Activated naive CD4-positive, alpha-beta T cell treated with Interleukin-2 at 50 U/mL for 16 hours (primary cell): Measurements from ENCODE around the gene ARSJ.
A peak's percentile ranks its signal among the peaks of the same experiment; 100 is the strongest.

Experiments
- DNase-seq: peaks from one replicate; pipeline ENCODE4 v3.0.0-alpha.2; 2020

ARSJ gene

DNA sequence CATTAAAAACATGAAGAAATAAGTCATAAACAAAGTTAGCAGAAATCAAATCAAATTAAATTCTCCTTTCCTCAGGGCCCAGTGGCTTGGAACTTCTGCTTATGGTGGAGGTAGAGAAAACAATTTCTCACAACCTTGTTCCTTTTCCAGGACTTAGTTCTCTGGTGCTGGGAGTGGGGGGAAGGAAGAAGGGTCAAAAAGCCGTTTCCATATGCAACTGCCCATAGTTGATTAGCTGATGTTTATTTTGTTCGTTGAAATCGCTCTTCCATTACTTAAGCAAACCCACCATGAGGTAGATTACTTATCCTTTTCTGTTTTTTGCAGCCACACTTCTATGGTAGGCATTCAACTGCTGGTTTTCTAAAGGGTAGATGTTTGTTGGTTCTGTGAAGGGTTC lies 94.2 kb downstream of the ARSJ start:
- DNase-seq, result no peak

DNA sequence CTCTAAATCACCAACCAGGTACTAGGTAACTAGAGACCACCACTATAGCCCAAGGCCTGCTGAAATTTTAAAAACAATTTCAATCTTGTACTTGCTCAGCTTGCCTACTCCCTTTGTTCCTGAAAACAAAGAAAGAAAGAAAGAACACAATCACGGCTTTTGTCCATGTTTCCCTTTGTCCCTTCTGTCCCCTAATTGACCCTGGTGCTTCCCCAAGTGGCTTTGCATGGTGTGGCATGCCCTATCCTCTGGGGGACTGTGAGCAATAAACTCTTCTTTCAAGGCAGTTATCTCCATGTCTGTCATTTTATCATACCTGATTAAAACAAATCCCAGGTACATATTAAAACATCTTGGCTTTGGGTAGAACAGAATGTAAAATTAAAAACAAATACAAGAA lies 94.8 kb downstream of the ARSJ start:
- no peak for DNase-seq

GRCh38 chr4:113882668-113883067 lies 96.8 kb downstream of the ARSJ start:
- no peak for DNase-seq

DNA sequence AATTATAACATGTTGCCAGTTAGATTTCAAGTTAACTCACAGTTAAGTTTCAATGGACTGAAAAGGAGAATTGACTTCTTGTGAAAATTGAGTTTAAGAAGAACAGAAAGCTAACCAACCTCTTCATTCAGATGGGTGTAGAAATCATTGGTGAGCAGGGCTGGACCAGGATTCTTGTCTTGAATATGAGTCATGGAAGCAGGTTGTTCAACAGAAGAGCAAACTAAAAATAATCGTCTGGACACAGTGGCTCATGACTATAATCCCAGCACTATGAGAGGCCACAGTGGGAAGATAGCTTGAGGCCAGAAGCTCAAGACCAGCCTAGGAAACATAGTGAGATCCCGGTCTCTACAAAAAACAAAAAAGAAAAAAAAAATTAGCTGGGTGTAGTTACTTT lies 98.2 kb downstream of the ARSJ start:
- no peak for DNase-seq

DNA sequence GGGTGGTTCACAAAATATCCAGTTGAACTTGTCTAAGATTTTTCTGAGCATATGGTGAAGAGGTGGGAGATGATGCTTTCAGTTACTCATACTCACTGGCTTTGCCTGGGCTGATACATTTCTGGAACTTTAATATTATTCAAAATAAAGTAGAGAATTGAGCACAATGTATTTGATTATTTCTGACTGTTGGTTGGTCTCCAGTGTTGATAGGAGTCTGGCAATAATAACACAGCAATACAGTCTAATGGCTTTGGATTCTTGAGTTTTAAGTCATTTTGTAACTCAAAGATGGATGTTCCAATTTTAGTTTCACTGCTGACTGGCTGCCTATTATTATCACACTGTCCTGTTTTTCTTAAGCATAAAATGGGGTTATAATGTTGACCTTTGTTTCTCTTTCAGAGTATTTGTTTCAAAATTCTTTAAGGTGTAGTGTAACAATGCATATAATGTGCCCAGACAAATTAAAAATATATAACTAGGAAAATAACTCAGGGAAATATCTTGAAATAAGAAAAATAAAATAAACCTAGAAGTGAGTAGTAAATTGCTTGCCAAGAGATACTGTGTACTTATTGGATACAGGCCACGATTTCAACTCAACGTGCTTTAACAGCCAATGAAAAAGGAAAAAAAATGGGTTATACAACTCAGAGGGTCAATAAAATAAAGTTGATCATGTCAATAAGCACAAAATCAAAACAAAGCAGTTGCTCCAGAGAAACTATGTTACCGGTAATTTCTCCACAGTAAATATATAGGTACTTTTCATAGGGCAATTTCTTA lies 99.0 kb downstream of the ARSJ start:
- no peak for DNase-seq

DNA sequence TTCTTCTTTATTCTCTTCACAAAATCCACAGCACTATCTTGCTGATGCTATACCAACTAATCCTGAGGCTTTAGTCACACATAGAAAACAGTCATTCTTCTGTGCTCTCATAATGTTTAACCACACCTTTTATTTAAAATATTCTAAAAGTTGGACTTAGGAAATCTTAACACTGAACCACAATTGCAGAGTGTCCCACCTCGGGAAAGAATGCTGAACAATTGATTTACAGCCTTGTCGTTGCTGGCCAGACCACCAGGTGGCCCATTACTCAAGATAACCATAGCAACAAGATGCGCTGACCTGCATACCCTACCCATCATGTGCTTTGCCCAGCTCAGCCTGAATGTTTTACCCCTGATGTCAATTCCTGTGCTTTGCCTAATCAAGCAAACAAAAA lies 100.8 kb downstream of the ARSJ start:
- no peak for DNase-seq

DNA sequence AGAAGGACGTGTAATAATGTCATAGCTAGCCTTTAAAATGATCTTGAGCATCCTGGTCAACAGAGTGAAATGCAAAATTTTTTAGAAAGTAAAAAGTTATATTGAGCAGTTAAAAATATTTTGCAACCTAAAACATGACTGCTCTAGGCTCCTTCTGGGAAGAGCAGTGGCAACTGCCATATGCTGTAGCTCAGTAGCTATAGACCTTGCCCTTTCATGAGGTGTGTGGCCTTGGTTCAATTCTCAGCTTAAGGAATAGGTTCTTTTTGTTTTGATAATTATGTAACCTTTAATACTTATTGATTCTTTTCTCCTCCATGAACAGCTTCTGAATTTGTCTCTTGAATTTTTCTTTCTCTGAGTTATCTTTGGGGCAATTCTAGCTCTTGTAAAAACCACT lies 105.0 kb downstream of the ARSJ start:
- no peak for DNase-seq

- DNase-seq, result no peak
Observed at GRCh38 chr4:113873508-113873907, 105.9 kb downstream of the ARSJ start.

DNA sequence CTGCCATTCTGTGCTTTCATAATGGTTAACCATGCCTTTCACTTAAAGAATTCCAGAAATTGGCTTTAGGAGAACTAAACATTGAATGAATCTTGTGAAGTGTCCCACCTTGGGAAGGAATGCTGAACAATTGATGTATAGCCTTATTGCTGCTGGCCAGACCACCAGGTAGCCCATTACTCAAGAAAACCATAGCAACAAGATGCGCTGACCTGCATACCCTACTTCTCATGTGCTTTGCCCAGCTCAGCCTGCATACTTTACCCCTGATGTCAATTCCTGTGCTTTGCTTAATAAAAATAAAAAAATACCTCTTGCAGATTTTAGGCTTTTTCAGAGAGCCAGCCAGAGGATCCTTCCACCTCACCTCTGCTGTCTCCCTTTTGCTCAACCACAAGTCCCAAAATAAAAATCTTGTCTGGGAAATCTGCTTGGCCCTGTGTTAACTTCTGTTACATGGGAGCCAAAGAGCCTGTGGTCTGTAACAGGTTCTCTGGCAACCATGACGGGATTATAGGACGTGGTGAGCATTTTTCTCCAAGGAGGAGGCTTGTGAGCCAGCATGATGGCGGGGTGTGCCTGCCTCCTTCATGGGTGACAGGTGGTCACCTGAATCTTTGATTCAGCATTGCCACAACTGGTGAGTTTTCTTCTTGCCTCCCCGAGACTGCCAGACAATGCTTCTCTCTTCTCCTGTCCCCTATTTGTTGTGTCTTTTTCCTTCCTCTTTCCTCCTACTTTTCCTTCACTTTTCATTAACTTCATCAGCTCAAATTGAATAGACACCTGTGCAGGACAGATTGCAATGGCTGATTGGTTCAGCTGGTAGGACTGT lies 106.8 kb downstream of the ARSJ start:
- DNase-seq, result no peak

- no peak for DNase-seq
Observed at GRCh38 chr4:113871080-113871479, 108.4 kb downstream of the ARSJ start.

DNA sequence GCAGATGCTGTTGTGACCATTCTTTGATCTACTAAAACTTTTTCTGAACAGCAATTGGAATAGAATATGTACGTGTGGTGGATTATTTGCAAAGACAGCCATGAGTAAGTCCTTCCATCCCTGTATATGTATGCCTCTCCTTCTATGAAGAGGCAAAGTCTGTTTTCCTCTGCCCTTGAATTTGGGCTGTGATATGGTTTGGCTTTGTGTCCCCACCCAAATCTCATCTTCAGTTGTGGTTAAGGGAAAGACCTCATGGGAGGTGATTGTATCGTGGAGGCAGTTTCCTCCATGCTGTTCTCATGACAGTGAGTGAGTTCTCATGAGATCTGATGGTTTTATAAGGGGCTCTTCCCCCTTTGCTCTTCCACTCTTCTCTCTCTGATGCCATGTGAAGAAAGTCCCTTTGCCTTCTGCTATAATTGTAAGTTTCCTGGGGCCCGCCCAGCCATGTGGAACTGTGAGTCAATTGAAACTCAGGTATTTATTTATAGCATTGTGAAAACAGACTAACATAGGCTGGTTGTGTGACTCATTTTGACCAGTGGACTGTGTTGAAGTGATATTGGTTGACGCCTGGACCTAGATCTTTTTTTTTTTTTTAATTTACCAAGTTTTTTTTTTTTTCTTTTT lies 109.6 kb downstream of the ARSJ start:
- DNase-seq, result peak; percentile 65

- no peak for DNase-seq
Observed at GRCh38 chr4:113866611-113867010, 112.8 kb downstream of the ARSJ start.

GRCh38 chr4:113858924-113859323 lies 120.5 kb downstream of the ARSJ start:
- no peak for DNase-seq

GRCh38 chr4:113851816-113852215 lies 127.6 kb downstream of the ARSJ start:
- no peak for DNase-seq
